Cardiac fibroblast (primary cell): ENCODE measurements around the gene ISG15.
"Not testable (repeated sequence)": the region's sequence is repeated elsewhere in the genome, so short reads cannot be mapped to it uniquely, and the experiment has no call there.

Experiments
- DNase-seq, 2 donors: peaks; one replicate each; pipeline versions ENCODE4 v3.0.0 to v3.0.0-alpha.2; 2010; ENCODE audit warnings: low read depth in 2 of 2
- H3K4me3 ChIP-seq, 2 donors: replicated peaks in 1 of 2; 1 replicate in 1 of 2; 2 replicates in 1 of 2; pipeline ENCODE4 v1.5.1; 2011; ENCODE audit warnings: low read depth in 2 of 2, low read length in 2 of 2, mild to moderate bottlenecking in 2 of 2, moderate library complexity in 1 of 2
- CTCF ChIP-seq: IDR thresholded peaks from one replicate; pipeline ENCODE4 v1.5.1; 2011; ENCODE audit warnings: low read depth, mild to moderate bottlenecking, low read length, inconsistent platforms

ISG15 gene

GRCh38 chr1:1006305-1007159, 6.8 kb upstream of the ISG15 start:
- no peak for DNase-seq
- no peak for TF ChIP-seq CTCF
- no peak overlapping the region for H3K4me3 ChIP-seq

GRCh38 chr1:1010131-1010530, 3.2 kb upstream of the ISG15 start:
- DNase-seq, result not testable (repeated sequence)

GRCh38 chr1:1011396-1011949, 1.8 kb upstream of the ISG15 start:
- no peak for TF ChIP-seq CTCF
- H3K4me3 ChIP-seq, result no peak overlapping the region
- no peak for DNase-seq

More at GRCh38 chr1:1010131-1010530, 3.2 kb upstream of the ISG15 start:
- not testable (repeated sequence) for H3K4me3 ChIP-seq

GRCh38 chr1:1012736-1013104, 577 bp upstream of the ISG15 start:
- not testable (repeated sequence) for DNase-seq

GRCh38 chr1:1013922-1014648, 788 bp downstream of the ISG15 start:
- peak overlapping the region; percentile 64 to 76 for H3K4me3 ChIP-seq
- DNase-seq, result peak; percentile 45 to 53
- no peak for TF ChIP-seq CTCF

More at GRCh38 chr1:1012736-1013104, 577 bp upstream of the ISG15 start:
- H3K4me3 ChIP-seq, result peak overlapping the region; percentile 64 to 76

- H3K4me3 ChIP-seq, result peak overlapping the region in 1 of 2 donors; percentile 76
- peak; percentile 37 for TF ChIP-seq CTCF
- DNase-seq, result no peak
Observed at GRCh38 chr1:1014799-1015681, 1.7 kb downstream of the ISG15 start.

GRCh38 chr1:1017397-1018320, 4.4 kb downstream of the ISG15 start:
- not testable (repeated sequence) for DNase-seq

GRCh38 chr1:1018321-1018685, 5.0 kb downstream of the ISG15 start:
- not testable (repeated sequence) for DNase-seq, H3K4me3 ChIP-seq

More at GRCh38 chr1:1017397-1018320, 4.4 kb downstream of the ISG15 start:
- H3K4me3 ChIP-seq, result not testable (repeated sequence)
